B cell (primary cell): Measurements from ENCODE around the gene SMARCD3.

ENCODE experiments used
- CTCF ChIP-seq: fragments of 200-600 bp; IDR thresholded peaks from one replicate; pipeline ENCODE4 v1.8.0; 2022; ENCODE audit warnings: antibody characterized with exemption, mild to moderate bottlenecking
- EZH2 ChIP-seq: IDR thresholded peaks from 2 replicates; pipeline ENCODE4 v1.6.1; 2012; ENCODE audit warnings: borderline replicate concordance, low read depth, mild to moderate bottlenecking, moderate library complexity, low read length; ENCODE audit not compliant: insufficient read depth, poor library complexity, severe bottlenecking

- no peak for TF ChIP-seq CTCF
- no peak for TF ChIP-seq EZH2
Observed at GRCh38 chr7:151273651-151274390, 25.3 kb upstream of the SMARCD3 start.
